Hepatocyte (in vitro differentiated cells): Measurements from ENCODE around the gene MINK1. TPM values are rescaled to one million over a fixed set of nuclear protein-coding genes. Genes with fewer than 3 reads are reported as not detected.

Experiments
- DNase-seq: peaks from one replicate; pipeline ENCODE4 v3.0.0-alpha.2; 2016; ENCODE audit warnings: low spot score
- H2AFZ ChIP-seq: fragments of 200-600 bp; sonication (generic); 2 replicates; pipeline ENCODE4 v1.6.0; 2016; ENCODE audit warnings: antibody characterized with exemption, mild to moderate bottlenecking
- H3K27ac ChIP-seq: fragments of 200-600 bp; sonication (generic); 2 replicates; pipeline ENCODE4 v1.5.1; 2016; ENCODE audit warnings: mild to moderate bottlenecking
- H3K27me3 ChIP-seq: fragments of 200-600 bp; sonication (generic); 2 replicates; pipeline ENCODE4 v1.6.1; 2016
- H3K36me3 ChIP-seq: fragments of 200-600 bp; sonication (generic); replicated peaks from 2 replicates; pipeline ENCODE4 v1.5.1; 2016; ENCODE audit warnings: low read depth; ENCODE audit not compliant: insufficient read depth
- H3K4me1 ChIP-seq: fragments of 200-600 bp; sonication (generic); 2 replicates; pipeline ENCODE4 v1.5.1; 2016; ENCODE audit warnings: mild to moderate bottlenecking, moderate library complexity; ENCODE audit not compliant: insufficient read depth
- H3K4me2 ChIP-seq: fragments of 200-600 bp; sonication (generic); 2 replicates; pipeline ENCODE4 v1.6.0; 2016
- H3K4me3 ChIP-seq: fragments of 200-600 bp; sonication (generic); 2 replicates; pipeline ENCODE4 v1.5.1; 2016; ENCODE audit warnings: mild to moderate bottlenecking
- H3K79me2 ChIP-seq: fragments of 200-600 bp; sonication (generic); 2 replicates; pipeline ENCODE4 v1.6.0; 2017; ENCODE audit warnings: mild to moderate bottlenecking
- H3K9me2 ChIP-seq: fragments of 200-600 bp; sonication (generic); replicated peaks from 2 replicates; pipeline ENCODE4 v1.6.0; 2017; ENCODE audit warnings: mild to moderate bottlenecking; ENCODE audit not compliant: insufficient read depth
- H3K9me3 ChIP-seq: fragments of 200-600 bp; sonication (generic); 2 replicates; pipeline ENCODE4 v1.5.1; 2016; ENCODE audit warnings: low read depth, mild to moderate bottlenecking
- H4K20me1 ChIP-seq: fragments of 200-600 bp; sonication (generic); 2 replicates; pipeline ENCODE4 v1.6.0; 2016; ENCODE audit warnings: mild to moderate bottlenecking; ENCODE audit not compliant: insufficient read depth, poor library complexity, severe bottlenecking
- CTCF ChIP-seq: fragments of 200-600 bp; sonication (generic); IDR thresholded peaks from 2 replicates; pipeline ENCODE4 v1.5.1; 2016; ENCODE audit warnings: antibody characterized with exemption, mild to moderate bottlenecking; ENCODE audit not compliant: poor library complexity
- EZH2 ChIP-seq: fragments of 200-600 bp; sonication (generic); IDR thresholded peaks from 2 replicates; pipeline ENCODE4 v1.6.1; 2016; ENCODE audit warnings: antibody characterized with exemption, mild to moderate bottlenecking, borderline replicate concordance
- EZH2phosphoT487 ChIP-seq: fragments of 200-600 bp; sonication (generic); IDR thresholded peaks from one replicate; pipeline ENCODE4 v1.6.1; 2018; ENCODE audit warnings: antibody characterized with exemption, mild to moderate bottlenecking, low read depth, moderate library complexity; ENCODE audit not compliant: unreplicated experiment, severe bottlenecking
- WGBS: methylation state at CpG from one replicate; pipeline ENCODE4 v1.1.6; 2016; ENCODE audit warnings: low lambda C conversion rate; ENCODE audit errors: missing lambda C conversion rate; 5-methylcytosine and 5-hydroxymethylcytosine counted together
- polyA plus RNA-seq: library from polyadenylated mRNA; unstranded; fragments of >200 nt; fragmentation: Nextera tagmentation; extraction: Ambion mirVana; gene quantifications from 2 replicates; pipeline ENCODE4 v1.2.1, GENCODE V29; 2016
- total RNA-seq: library from RNA; depleted of rRNA; stranded (reverse); fragments of >200 nt; gene quantifications from 2 replicates; pipeline ENCODE4 v1.2.3, GENCODE V29; 2014

The MINK1 gene
- total and polyA plus RNA-seq, 2 experiments from 2014 or later: 39.7 to 45.3 TPM

GRCh38 chr17:4789701-4789950 is 43.5 kb upstream of the MINK1 start:
- Histone ChIP-seq H4K20me1 (no peaks in the 10 kb centered on the region), H2AFZ (peak overlapping the region; percentile 87), H3K36me3 (no peaks in the 10 kb centered on the region), H3K27ac (peak overlapping the region; percentile 99), H3K9me3 (no peaks in the 10 kb centered on the region), H3K9me2 (no peaks in the 10 kb centered on the region), H3K4me2 (peak overlapping the region; percentile 92), H3K4me3 (peak overlapping the region; percentile 99), H3K27me3 (no peaks in the 10 kb centered on the region), H3K79me2 (peaks cover 11% of the 10 kb centered on the region), H3K4me1 (peaks cover 21% of the 10 kb centered on the region)
- 0% methylated on average over 9 of the region's 25 CpGs for WGBS
- no peak for DNase-seq
- TF ChIP-seq EZH2phosphoT487 (no peak), EZH2 (no peak), CTCF (no peak)

- Histone ChIP-seq H3K27ac (peak overlapping the region; percentile 99), H3K4me3 (peak overlapping the region; percentile 99)
Observed at GRCh38 chr17:4789951-4790704, 43.0 kb upstream of the MINK1 start.

GRCh38 chr17:4790705-4791088 is 42.4 kb upstream of the MINK1 start:
- Histone ChIP-seq H3K4me3 (peak overlapping the region; percentile 99), H3K27me3 (no peaks in the 10 kb centered on the region), H3K9me2 (no peaks in the 10 kb centered on the region), H3K4me2 (peak overlapping the region; percentile 92), H4K20me1 (no peaks in the 10 kb centered on the region), H3K79me2 (peaks cover 11% of the 10 kb centered on the region), H3K9me3 (no peaks in the 10 kb centered on the region), H3K27ac (peak overlapping the region; percentile 99), H2AFZ (peak overlapping the region; percentile 87), H3K4me1 (peaks cover 21% of the 10 kb centered on the region), H3K36me3 (no peaks in the 10 kb centered on the region)
- WGBS: 58% methylated on average over 7 of the region's 7 CpGs
- no peak for DNase-seq
- no peak for TF ChIP-seq EZH2phosphoT487
- no peak for TF ChIP-seq EZH2
- no peak for TF ChIP-seq CTCF

More at GRCh38 chr17:4789951-4790704, 43.0 kb upstream of the MINK1 start:
- TF ChIP-seq CTCF (peak; percentile 59), EZH2phosphoT487 (no peak), EZH2 (no peak)
- Histone ChIP-seq H3K36me3 (no peaks in the 10 kb centered on the region), H2AFZ (peak overlapping the region; percentile 87), H3K79me2 (peaks cover 11% of the 10 kb centered on the region), H3K4me2 (peak overlapping the region; percentile 92), H3K9me2 (no peaks in the 10 kb centered on the region), H3K4me1 (peaks cover 21% of the 10 kb centered on the region), H3K27me3 (no peaks in the 10 kb centered on the region), H3K9me3 (no peaks in the 10 kb centered on the region), H4K20me1 (no peaks in the 10 kb centered on the region)
- DNase-seq: peak; percentile 94
- WGBS: 3% methylated on average over 70 of the region's 91 CpGs
